Ascending aorta (tissue), 2 donors: ENCODE data around the gene ERRFI1. TPM values are rescaled to one million over a fixed set of nuclear protein-coding genes. Genes with fewer than 3 reads are reported as not detected.
A peak's percentile ranks its signal among the peaks of the same experiment; 100 is the strongest.
"Not testable (repeated sequence)": the region's sequence is repeated elsewhere in the genome, so short reads cannot be mapped to it uniquely, and the experiment has no call there.

Experiments
- DNase-seq, 2 donors: peaks; one replicate each; pipeline ENCODE4 v3.0.0-alpha.2; 2019; ENCODE audit warnings: low spot score in 2 of 2
- H3K27ac ChIP-seq, 2 donors: fragments of 200-600 bp; sonication (generic); one replicate each; pipeline ENCODE4 v1.5.1; 2016 to 2017; ENCODE audit warnings: mild to moderate bottlenecking in 1 of 2
- H3K27me3 ChIP-seq: fragments of 200-600 bp; sonication (generic); one replicate; pipeline ENCODE4 v1.5.1; 2017
- H3K36me3 ChIP-seq, 2 donors: fragments of 200-600 bp; sonication (generic); one replicate each; pipeline ENCODE4 v1.5.1; 2016
- H3K4me1 ChIP-seq, 2 donors: fragments of 200-600 bp; sonication (generic); one replicate each; pipeline ENCODE4 v1.5.1; 2016 to 2017; ENCODE audit warnings: mild to moderate bottlenecking in 1 of 2
- H3K4me3 ChIP-seq, 2 donors: fragments of 200-600 bp; sonication (generic); one replicate each; pipeline ENCODE4 v1.5.1; 2016 to 2017; ENCODE audit warnings: mild to moderate bottlenecking in 1 of 2
- H3K9me3 ChIP-seq, 2 donors: fragments of 200-600 bp; sonication (generic); one replicate each; pipeline ENCODE4 v1.5.1; 2016
- CTCF ChIP-seq, 3 experiments: fragments of 200-600 bp in 2 of 3; fragments of 450-650 bp in 1 of 3; sonication (generic) in 2 of 3; IDR thresholded peaks; one replicate each; pipeline ENCODE4 v1.5.1; 2016 to 2019; ENCODE audit warnings: antibody characterized with exemption in 3 of 3, mild to moderate bottlenecking in 1 of 3, moderate library complexity in 1 of 3
- intact Hi-C: fragments of 100-400 bp; cut with DNase I; formaldehyde crosslinking; loops from one replicate; pipeline ENCODE4 v1.15.1; 2023
- total RNA-seq: library from RNA; depleted of rRNA; stranded (reverse); fragments of >200 nt; gene quantifications from one replicate; pipeline ENCODE4 v1.1.0, GENCODE V29; 2016

Gene ERRFI1
- total RNA-seq = 59.7 TPM

- intact Hi-C loops = loop anchor here (2.0 to 5.0 kb wide), 4 partner anchors 36 to 316 kb away; no protein-coding TSS in a partner anchor
- peaks cover 0 to 34% of the 10 kb centered on the region in 2 donors for H3K4me1 ChIP-seq
- peak within 1 kb of the TSS; percentile 98 to 99 for H3K27ac ChIP-seq
- no peaks in the 10 kb centered on the region for H3K36me3 ChIP-seq
- no peaks in the 10 kb centered on the region for H3K27me3 ChIP-seq
- H3K9me3 ChIP-seq = no peaks in the 10 kb centered on the region
- peak within 1 kb of the TSS; percentile 85 to 94 for H3K4me3 ChIP-seq
- TF ChIP-seq CTCF (IDR thresholded peaks at IDR 0.05) = no peak
- peak; percentile 78 to 97 for DNase-seq
These were observed at the start of gene ERRFI1 for GRCh38 chr1:8026153-8026975. TSS of gene ERRFI1 (minus strand) at chr1:8026309. CDS start at chr1:8015619, 10,690 bp downstream.

DNA sequence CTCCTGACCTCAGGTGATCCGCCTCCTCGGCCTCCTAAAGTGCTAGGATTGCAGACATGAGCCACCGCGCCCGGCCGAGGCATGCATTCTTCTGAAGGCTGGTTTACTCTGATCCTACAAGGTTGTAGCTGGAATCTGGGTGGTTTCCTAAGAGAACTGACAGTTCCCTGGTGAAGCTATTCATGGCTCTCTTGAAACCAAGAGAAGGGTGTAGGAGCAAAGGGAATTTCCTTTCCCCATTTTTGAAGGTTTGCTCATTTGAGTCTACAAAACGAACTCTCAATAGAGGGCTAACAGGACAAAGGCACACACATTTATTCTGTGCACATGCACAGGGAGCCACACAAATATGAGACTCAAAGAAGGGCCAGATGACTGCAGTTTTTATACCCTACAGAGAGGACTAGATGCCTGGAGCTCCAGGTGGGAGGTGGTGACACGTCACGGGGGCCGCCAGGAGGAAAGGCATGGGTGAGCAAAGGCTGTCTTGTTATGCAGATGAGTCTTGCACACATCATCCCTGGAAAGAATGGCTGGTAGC, 49.5 kb upstream of the ERRFI1 start:
- Histone ChIP-seq H3K27me3 (no peaks in the 10 kb centered on the region), H3K4me3 (no peak overlapping the region)

GRCh38 chr1:8073112-8073855, 47.2 kb upstream of the ERRFI1 start:
- H3K36me3 ChIP-seq = no peaks in the 10 kb centered on the region
- intact Hi-C loops = no loop called here
- H3K27ac ChIP-seq = no peak overlapping the region
- peaks cover 6 to 18% of the 10 kb centered on the region in 2 donors for H3K4me1 ChIP-seq
- H3K9me3 ChIP-seq = no peaks in the 10 kb centered on the region
- H3K4me3 ChIP-seq = no peak overlapping the region
- TF ChIP-seq CTCF (IDR thresholded peaks at IDR 0.05) = no peak
- no peak for DNase-seq
- no peaks in the 10 kb centered on the region for H3K27me3 ChIP-seq

More for the DNA sequence above, 49.5 kb upstream of the ERRFI1 start:
- intact Hi-C loops = loop anchor here (2.0 to 5.0 kb wide), 2 partner anchors 21 to 62 kb away; no protein-coding TSS in a partner anchor
- Histone ChIP-seq H3K27ac (no peak overlapping the region), H3K4me1 (peaks cover 14 to 30% of the 10 kb centered on the region in 2 donors), H3K36me3 (no peaks in the 10 kb centered on the region), H3K9me3 (no peaks in the 10 kb centered on the region)
- no peak for DNase-seq
- no peak for TF ChIP-seq CTCF (IDR thresholded peaks at IDR 0.05)

GRCh38 chr1:8070381-8070811, 44.3 kb upstream of the ERRFI1 start:
- TF ChIP-seq CTCF (IDR thresholded peaks at IDR 0.05) = no peak
- Histone ChIP-seq H3K4me3 (no peak overlapping the region), H3K27ac (no peak overlapping the region), H3K27me3 (no peaks in the 10 kb centered on the region), H3K4me1 (peaks cover 0 to 2% of the 10 kb centered on the region in 2 donors), H3K9me3 (no peaks in the 10 kb centered on the region), H3K36me3 (no peaks in the 10 kb centered on the region)
- intact Hi-C loops = no loop called here
- no peak for DNase-seq

DNA sequence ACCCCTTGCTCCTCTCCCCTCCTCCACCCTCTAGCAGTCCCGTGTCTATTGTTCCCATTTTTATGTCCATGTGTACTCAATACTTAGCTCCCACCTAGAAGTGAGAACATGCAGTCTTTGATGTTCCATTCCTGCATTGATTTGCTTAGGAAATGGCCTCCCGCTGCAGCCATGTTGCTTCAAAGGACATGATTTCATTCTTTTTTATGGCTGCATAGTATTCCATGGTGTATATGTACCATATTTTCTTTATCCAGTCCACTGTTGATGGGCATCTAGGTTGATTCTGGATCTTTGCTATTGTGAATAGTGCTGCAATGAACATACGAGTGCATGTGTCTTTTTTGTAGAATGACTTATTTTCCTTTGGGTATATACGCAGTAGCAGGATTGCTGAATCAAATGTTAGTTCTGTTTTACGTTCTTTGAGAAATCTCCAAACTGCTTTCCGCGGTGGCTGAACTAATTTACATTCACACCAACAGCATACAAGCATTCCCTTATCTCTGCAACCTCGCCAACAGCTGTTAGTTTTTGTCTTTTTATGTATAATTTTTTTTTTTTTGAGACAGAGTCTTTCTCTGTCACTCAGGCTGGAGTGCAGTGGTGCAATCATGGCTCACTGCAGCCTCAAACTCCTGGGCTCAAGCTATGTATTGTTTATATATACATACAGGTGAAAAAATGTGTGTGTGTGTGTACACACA, 43.7 kb upstream of the ERRFI1 start:
- DNase-seq, H3K9me3 ChIP-seq, H3K27me3 ChIP-seq, H3K4me3 ChIP-seq, H3K36me3 ChIP-seq, H3K4me1 ChIP-seq, intact Hi-C loops, H3K27ac ChIP-seq: not testable (repeated sequence)
